Measurements from ENCODE around the gene FSHR.

GRCh38 chr2:49043405-49043982 lies 110.8 kb downstream of the FSHR start:
- no peak for TF ChIP-seq CTCF (IDR thresholded peaks at IDR 0.05)
- no peak for TF ChIP-seq POLR2A (IDR thresholded peaks at IDR 0.05)

Measured in prostate gland (tissue), 2 donors.